HG02884 (cell line): Measurements from ENCODE around the gene PCDH9.
"Not testable (repeated sequence)": the region's sequence is repeated elsewhere in the genome, so short reads cannot be mapped to it uniquely, and the experiment has no call there.

Source experiments
- ATAC-seq: cut with Tn5 transposase; IDR thresholded peaks from one replicate; pipeline ENCODE4 v1.9.1; 2021; ENCODE audit warnings: mild to moderate bottlenecking, moderate library complexity; ENCODE audit not compliant: unreplicated experiment

The PCDH9 gene

GRCh38 chr13:66927562-66927961, 302.6 kb downstream of the PCDH9 start:
- ATAC-seq = no peak

GRCh38 chr13:66926851-66927524, 303.1 kb downstream of the PCDH9 start:
- no peak for ATAC-seq

GRCh38 chr13:66926200-66926850, 303.8 kb downstream of the PCDH9 start:
- no peak for ATAC-seq

GRCh38 chr13:66922444-66922843, 307.7 kb downstream of the PCDH9 start:
- ATAC-seq = no peak

GRCh38 chr13:66921437-66921836, 308.7 kb downstream of the PCDH9 start:
- ATAC-seq = no peak

- ATAC-seq = no peak
Measured at GRCh38 chr13:66915596-66916185, 314.4 kb downstream of the PCDH9 start.

GRCh38 chr13:66914155-66914554, 316.0 kb downstream of the PCDH9 start:
- no peak for ATAC-seq

- no peak for ATAC-seq
Measured at GRCh38 chr13:66911411-66911939, 318.7 kb downstream of the PCDH9 start.

GRCh38 chr13:66899955-66900354, 330.2 kb downstream of the PCDH9 start:
- ATAC-seq = no peak

- ATAC-seq = no peak
Measured at GRCh38 chr13:66896933-66897332, 333.2 kb downstream of the PCDH9 start.

- ATAC-seq = no peak
Measured at GRCh38 chr13:66895780-66896179, 334.4 kb downstream of the PCDH9 start.

GRCh38 chr13:66895320-66895719, 334.8 kb downstream of the PCDH9 start:
- no peak for ATAC-seq

GRCh38 chr13:66888698-66889097, 341.4 kb downstream of the PCDH9 start:
- no peak for ATAC-seq

GRCh38 chr13:66887088-66887487, 343.0 kb downstream of the PCDH9 start:
- ATAC-seq = peak; percentile 72

GRCh38 chr13:66886264-66886663, 343.9 kb downstream of the PCDH9 start:
- ATAC-seq = no peak

- not testable (repeated sequence) for ATAC-seq
Measured at GRCh38 chr13:66881170-66881569, 349.0 kb downstream of the PCDH9 start.

- no peak for ATAC-seq
Measured at GRCh38 chr13:66879988-66880387, 350.1 kb downstream of the PCDH9 start.

- ATAC-seq = no peak
Measured at GRCh38 chr13:66875264-66875663, 354.9 kb downstream of the PCDH9 start.

GRCh38 chr13:66864627-66865026, 365.5 kb downstream of the PCDH9 start:
- ATAC-seq = no peak

GRCh38 chr13:66860878-66861417, 369.2 kb downstream of the PCDH9 start:
- ATAC-seq = no peak

GRCh38 chr13:66859934-66860877, 369.9 kb downstream of the PCDH9 start:
- no peak for ATAC-seq
